Stomach smooth muscle (tissue), 2 donors: Measurements from ENCODE around the gene ARHGAP4.

Source experiments
- H3K27ac ChIP-seq: one replicate; pipeline ENCODE4 v1.7.0; 2013; ENCODE audit warnings: mild to moderate bottlenecking, low read length, inconsistent platforms
- H3K27me3 ChIP-seq, 2 donors: one replicate each; pipeline ENCODE4 v1.7.0; 2013; ENCODE audit warnings: low read length in 2 of 2; ENCODE audit not compliant: insufficient read depth in 2 of 2, control insufficient read depth in 1 of 2
- H3K36me3 ChIP-seq, 2 donors: one replicate each; pipeline ENCODE4 v1.7.0; 2013; ENCODE audit warnings: low read length in 2 of 2; ENCODE audit not compliant: control insufficient read depth in 2 of 2, insufficient read depth in 2 of 2
- H3K4me1 ChIP-seq: one replicate; pipeline ENCODE4 v1.7.0; 2013; ENCODE audit warnings: low read length; ENCODE audit not compliant: control insufficient read depth, insufficient read depth
- H3K4me3 ChIP-seq, 2 donors: one replicate each; pipeline ENCODE4 v1.7.0; 2013; ENCODE audit warnings: low read length in 2 of 2
- H3K9ac ChIP-seq, 2 donors: one replicate each; pipeline ENCODE4 v1.7.0; 2013; ENCODE audit warnings: low read length in 2 of 2, mild to moderate bottlenecking in 1 of 2
- H3K9me3 ChIP-seq, 2 donors: one replicate each; pipeline ENCODE4 v1.7.0; 2013; ENCODE audit warnings: low read length in 2 of 2; ENCODE audit not compliant: control insufficient read depth in 2 of 2
- donor health status: healthy.
- donor health status: Pancreatic carcinoma.

The ARHGAP4 gene

DNA sequence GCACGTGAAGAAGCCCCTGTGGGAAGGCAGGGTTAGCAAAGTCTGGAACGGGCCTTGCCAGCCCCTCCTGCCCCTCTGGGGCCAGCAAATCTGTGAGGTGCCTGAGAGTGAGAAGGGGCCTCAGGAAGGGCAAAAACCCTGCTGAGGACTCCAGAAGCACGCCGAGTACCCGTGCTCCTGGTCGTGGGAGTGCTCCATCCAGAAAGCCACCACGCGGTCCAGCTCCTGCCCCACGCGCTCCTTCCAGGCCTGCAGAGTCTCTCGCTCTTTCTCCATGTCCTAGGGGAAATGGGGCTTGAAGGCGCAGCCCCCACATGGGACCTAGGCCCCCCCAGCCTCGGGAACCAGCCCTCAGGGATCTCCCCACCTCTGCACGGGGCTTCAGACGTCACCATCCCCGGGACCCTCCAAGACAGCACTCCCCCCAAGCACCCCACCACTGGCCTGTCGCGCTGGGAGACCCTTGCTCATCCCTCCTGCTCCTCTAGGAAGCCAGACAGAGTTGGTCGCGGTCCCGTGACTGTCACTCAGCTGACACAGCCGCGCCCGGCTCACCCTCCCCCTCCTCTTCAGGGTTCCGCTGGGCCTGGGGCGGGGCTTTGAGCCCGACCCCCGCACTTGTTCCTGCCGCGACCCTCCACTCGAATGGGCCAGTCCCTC, 18.2 kb upstream of the ARHGAP4 start, which contains the start of gene RENBP:
TSS of gene RENBP (minus strand) at position 504 of the 660 bp plus-strand sequence. CDS start at position 471, 33 bp downstream.
- Histone ChIP-seq H3K27me3 (peaks cover 0 to 8% of the 10 kb centered on the region in 2 donors), H3K9me3 (no peaks in the 10 kb centered on the region), H3K36me3 (no peaks in the 10 kb centered on the region), H3K27ac (no peak within 1 kb of the TSS), H3K4me1 (peaks cover 28% of the 10 kb centered on the region), H3K4me3 (peak within 1 kb of the TSS; percentile 49 to 60), H3K9ac (peak within 1 kb of the TSS; percentile 36 to 48)

DNA sequence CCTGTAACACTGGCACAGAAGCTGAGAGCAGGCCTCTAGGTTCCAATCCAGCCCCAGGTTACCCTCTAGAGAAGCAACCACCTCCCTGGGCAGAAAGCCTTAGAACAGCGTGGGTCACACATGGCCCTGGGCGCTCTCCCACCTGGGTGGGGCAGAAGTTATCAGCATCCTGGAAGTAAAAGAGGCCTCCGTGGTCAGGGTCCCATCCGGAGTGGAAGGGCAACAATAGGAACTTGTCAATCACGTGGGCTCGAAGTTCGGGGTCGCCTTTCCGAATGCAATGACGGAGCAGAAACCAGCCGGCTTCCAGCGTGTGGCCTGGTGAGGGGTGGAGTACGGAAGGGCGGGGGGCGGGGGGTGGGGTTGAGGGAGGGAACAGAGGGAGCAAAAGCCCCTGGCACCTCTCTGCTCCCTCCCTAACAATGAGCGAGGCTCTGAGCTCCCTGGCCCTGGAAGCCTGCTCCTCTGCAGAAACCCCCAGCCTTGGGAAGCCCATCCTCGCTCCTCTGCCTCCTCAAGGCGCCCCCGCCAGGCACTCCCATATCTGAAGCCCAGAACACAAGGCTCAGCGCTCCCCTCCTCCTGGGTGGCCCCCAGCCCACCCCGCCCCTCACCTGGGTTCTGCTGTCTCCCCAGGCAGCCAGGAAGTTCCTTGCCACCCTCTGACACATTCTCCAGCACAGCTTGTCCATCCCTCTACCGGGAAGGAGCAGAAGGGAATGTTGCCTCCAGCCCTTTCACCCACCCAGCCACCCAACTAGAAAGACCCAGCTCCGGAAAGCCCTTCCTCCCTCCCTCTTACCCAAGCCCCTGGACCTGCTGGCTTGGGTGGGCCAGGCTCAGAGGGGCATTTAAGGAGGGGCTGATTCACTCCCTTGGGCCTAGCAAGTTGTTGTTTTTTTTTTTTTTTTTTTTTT, 15.5 kb upstream of the ARHGAP4 start:
- Histone ChIP-seq H3K9ac (no peak overlapping the region), H3K36me3 (no peaks in the 10 kb centered on the region), H3K27ac (no peak overlapping the region), H3K4me3 (peak overlapping the region in 1 of 2 donors; percentile 22), H3K9me3 (no peaks in the 10 kb centered on the region), H3K27me3 (peaks cover 0 to 7% of the 10 kb centered on the region in 2 donors), H3K4me1 (peaks cover 16% of the 10 kb centered on the region)

GRCh38 chrX:153939573-153939972, 13.5 kb upstream of the ARHGAP4 start:
- Histone ChIP-seq H3K4me1 (peaks cover 17% of the 10 kb centered on the region), H3K9me3 (no peaks in the 10 kb centered on the region), H3K9ac (no peak overlapping the region)

DNA sequence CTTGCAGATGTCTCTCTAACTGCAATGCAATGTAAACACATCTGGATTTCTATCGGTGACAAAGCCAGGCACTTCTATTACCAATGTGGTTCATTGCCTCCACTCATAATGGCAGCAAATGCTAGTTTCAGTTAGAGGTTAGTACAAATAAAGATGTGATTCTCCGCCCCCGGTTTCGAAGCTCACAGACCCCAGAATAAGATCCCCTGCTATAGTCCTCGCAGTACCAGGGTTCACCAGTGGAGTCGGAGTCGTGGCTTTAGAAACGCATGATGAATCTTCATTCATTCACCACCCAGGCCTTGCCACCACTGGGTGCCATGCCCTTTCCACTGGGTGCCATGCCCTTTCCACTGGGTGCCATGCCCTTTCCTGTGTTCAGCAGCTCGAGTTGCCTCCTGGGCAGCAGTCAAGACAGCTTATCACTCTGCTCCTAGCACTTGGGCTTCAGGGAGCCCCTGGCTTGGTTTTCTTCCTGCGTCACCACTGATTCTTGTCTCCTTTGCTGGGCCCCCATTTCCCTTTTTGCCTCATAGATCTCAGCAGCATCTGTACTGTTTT, 12.2 kb upstream of the ARHGAP4 start:
- no peaks in the 10 kb centered on the region for H3K36me3 ChIP-seq
- H3K4me1 ChIP-seq: peaks cover 14% of the 10 kb centered on the region
- no peaks in the 10 kb centered on the region for H3K9me3 ChIP-seq
- H3K4me3 ChIP-seq: no peak overlapping the region
- no peak overlapping the region for H3K27ac ChIP-seq
- no peak overlapping the region for H3K9ac ChIP-seq
- peaks cover 0 to 2% of the 10 kb centered on the region in 2 donors for H3K27me3 ChIP-seq

More at GRCh38 chrX:153939573-153939972, 13.5 kb upstream of the ARHGAP4 start:
- H3K36me3 ChIP-seq: no peaks in the 10 kb centered on the region
- H3K27me3 ChIP-seq: peaks cover 0 to 3% of the 10 kb centered on the region in 2 donors
- no peak overlapping the region for H3K27ac ChIP-seq
- H3K4me3 ChIP-seq: no peak overlapping the region

DNA sequence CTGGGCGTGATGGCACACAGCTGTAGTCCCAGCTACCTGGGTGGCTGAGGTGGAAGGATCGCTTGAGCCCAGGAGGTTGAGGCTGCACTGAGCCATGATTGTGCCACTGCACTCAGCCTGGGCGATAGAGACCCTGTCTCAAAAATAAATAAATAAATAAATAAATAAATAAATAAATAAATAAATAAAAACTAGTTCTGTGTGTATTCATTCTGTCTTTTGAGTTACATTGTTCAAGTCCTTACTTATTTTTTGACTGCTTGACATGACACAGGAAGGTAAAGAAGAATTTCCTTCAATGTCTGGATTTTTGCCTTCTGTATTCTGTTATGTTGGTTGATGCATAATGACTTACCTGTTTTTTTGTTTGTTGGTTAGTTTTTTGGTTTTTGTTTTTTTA, 11.0 kb upstream of the ARHGAP4 start:
- H3K27me3 ChIP-seq: peaks cover 0 to 2% of the 10 kb centered on the region in 2 donors
- H3K4me3 ChIP-seq: no peak overlapping the region
- no peak overlapping the region for H3K27ac ChIP-seq
- H3K4me1 ChIP-seq: peaks cover 14% of the 10 kb centered on the region
- H3K9me3 ChIP-seq: no peaks in the 10 kb centered on the region
- no peak overlapping the region for H3K9ac ChIP-seq
- H3K36me3 ChIP-seq: peaks cover 0 to 5% of the 10 kb centered on the region in 2 donors

DNA sequence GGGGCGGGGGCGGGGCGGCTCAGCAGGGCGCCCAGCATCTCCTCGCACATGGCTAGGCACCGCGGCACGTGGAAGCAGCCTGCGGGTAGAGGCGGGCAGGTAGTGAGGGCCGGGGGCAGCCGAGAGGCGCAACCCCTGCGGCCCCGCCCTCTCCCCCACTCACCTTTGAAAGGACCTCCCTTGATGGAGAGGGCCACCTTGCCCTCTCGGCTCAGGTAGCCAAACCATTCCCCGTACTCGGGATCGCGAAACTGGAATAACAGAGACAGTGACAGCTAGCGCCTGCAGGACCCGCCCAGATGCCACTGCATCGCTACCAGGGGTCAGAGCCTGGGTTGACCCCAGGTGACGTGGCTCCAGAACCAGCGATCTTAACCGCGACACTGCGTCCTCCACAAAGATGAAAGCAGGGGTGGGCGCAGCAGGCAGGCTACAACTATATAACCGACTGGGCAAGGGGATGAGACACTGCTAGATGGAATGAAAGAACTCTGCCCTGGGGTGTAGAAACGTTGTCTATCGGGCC, 9.3 kb upstream of the ARHGAP4 start:
- Histone ChIP-seq H3K27ac (no peak overlapping the region), H3K27me3 (peaks cover 0 to 4% of the 10 kb centered on the region in 2 donors), H3K4me1 (peaks cover 12% of the 10 kb centered on the region), H3K9me3 (no peaks in the 10 kb centered on the region), H3K4me3 (peak overlapping the region in 1 of 2 donors; percentile 66), H3K9ac (peak overlapping the region in 1 of 2 donors; percentile 29), H3K36me3 (peaks cover 7 to 10% of the 10 kb centered on the region in 2 donors)

- H3K9me3 ChIP-seq: no peaks in the 10 kb centered on the region
- peaks cover 12% of the 10 kb centered on the region for H3K4me1 ChIP-seq
- peak within 1 kb of the TSS; percentile 57 to 64 for H3K9ac ChIP-seq
- peak within 1 kb of the TSS; percentile 11 for H3K27ac ChIP-seq
- peaks cover 7 to 10% of the 10 kb centered on the region in 2 donors for H3K36me3 ChIP-seq
- H3K4me3 ChIP-seq: peak within 1 kb of the TSS; percentile 73 to 78
- peaks cover 0 to 4% of the 10 kb centered on the region in 2 donors for H3K27me3 ChIP-seq
Measured at GRCh38 chrX:153934762-153935325, 8.8 kb upstream of the ARHGAP4 start, which contains the start of gene NAA10. Gene NAA10, minus strand, starts transcription at chrX:153935037. Its CDS starts 133 bp downstream, at chrX:153934904.

DNA sequence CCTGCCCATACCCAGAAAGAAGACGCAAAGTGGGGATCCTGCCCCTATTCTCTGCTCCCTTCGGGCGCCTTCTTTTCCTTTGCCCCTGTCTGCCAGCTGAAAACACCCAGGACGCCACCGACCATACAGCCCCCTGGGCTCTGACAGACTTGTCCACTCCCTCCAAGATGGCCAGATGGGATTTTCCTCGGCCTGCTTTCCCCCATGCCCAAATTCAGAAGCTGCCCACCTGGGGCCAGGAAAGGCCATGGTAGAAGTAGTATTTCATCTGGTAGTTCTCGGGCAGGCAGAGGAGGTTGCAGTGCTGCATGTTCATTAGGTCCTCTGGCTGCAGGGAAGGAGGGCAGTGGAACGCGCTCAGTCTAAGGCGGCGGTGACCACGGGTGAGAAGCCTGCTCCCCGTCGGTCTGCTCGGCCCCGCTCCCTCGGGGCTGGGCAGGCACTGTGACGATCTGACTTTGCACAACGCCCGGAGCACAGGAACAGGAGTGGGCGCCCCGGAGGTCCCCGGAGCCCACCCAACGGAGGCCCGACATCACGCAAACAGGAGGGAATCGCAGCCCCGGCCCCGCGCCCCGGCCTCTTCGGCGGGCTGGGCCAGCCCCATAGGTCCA, 8.2 kb upstream of the ARHGAP4 start:
- H3K36me3 ChIP-seq: peaks cover 10% of the 10 kb centered on the region in 2 donors
- peak overlapping the region; percentile 57 to 64 for H3K9ac ChIP-seq
- H3K27me3 ChIP-seq: peaks cover 0 to 2% of the 10 kb centered on the region in 2 donors
- peaks cover 17% of the 10 kb centered on the region for H3K4me1 ChIP-seq
- H3K27ac ChIP-seq: peak overlapping the region; percentile 11
- H3K9me3 ChIP-seq: no peaks in the 10 kb centered on the region
- H3K4me3 ChIP-seq: peak overlapping the region; percentile 73 to 78

DNA sequence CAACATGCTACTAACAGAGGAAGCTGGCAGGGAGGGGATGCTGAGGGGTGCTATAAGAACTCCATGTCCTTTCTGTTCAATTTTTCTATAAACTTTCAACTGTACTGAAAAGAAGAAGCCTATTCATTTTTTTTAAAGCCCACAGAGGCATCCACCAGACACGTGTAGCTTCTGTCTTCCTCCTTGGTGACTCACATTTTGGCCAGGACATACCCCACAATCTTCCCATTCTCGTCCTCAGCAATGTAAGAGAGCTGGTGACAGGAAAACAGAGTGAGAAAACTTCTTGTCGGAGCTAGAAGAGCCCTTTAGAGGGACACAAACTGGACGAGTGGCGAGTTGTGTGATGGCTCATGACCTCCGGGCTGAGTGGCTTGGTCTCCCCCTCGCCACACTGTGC, 7.7 kb upstream of the ARHGAP4 start:
- Histone ChIP-seq H3K9ac (peak overlapping the region in 1 of 2 donors; percentile 57), H3K4me3 (peak overlapping the region; percentile 73 to 78), H3K4me1 (peaks cover 18% of the 10 kb centered on the region), H3K27me3 (peaks cover 0 to 2% of the 10 kb centered on the region in 2 donors), H3K36me3 (peaks cover 10% of the 10 kb centered on the region in 2 donors), H3K9me3 (no peaks in the 10 kb centered on the region), H3K27ac (peak overlapping the region; percentile 11)
